ENCODE data around the gene OMP. TPM values are rescaled to one million over a fixed set of nuclear protein-coding genes. Genes with fewer than 3 reads are reported as not detected.

Gene OMP
- polyA plus RNA-seq, 1 donor from 2014 or later: not detected

- no peak for TF ChIP-seq EZH2 (IDR thresholded peaks at IDR 0.05; ENCODE audit: borderline replicate concordance, insufficient read depth, low read length, poor library complexity, severe bottlenecking)
Observed at GRCh38 chr11:77056814-77057402, 45.7 kb upstream of the OMP start (continued).

- no peaks in the 10 kb centered on the region for H3K9me3 ChIP-seq (ENCODE audit: low read length)
- H4K20me1 ChIP-seq (ENCODE audit: insufficient read depth): no peaks in the 10 kb centered on the region
- no peaks in the 10 kb centered on the region for H3K27me3 ChIP-seq (ENCODE audit: insufficient read depth, low read depth, low read length)
- H3K27ac ChIP-seq (ENCODE audit: low read length): no peak overlapping the region
- no peaks in the 10 kb centered on the region for H3K79me2 ChIP-seq (replicated peaks; ENCODE audit: insufficient read depth, low read length)
- H2AFZ ChIP-seq (ENCODE audit: low read depth, low read length): no peak overlapping the region
- TF ChIP-seq EZH2 (IDR thresholded peaks at IDR 0.05; ENCODE audit: borderline replicate concordance, insufficient read depth, low read length, poor library complexity, severe bottlenecking) (no peak), TAF1 (IDR thresholded peaks at IDR 0.05; ENCODE audit: low read depth) (no peak), SMC3 (conservative IDR thresholded peaks at IDR 0.05; ENCODE audit: poor library complexity) (no peak), EP300 (conservative IDR thresholded peaks at IDR 0.05; ENCODE audit: poor library complexity, severe bottlenecking) (no peak), RAD21 (conservative IDR thresholded peaks at IDR 0.05) (no peak), REST (IDR thresholded peaks at IDR 0.05; ENCODE audit: borderline replicate concordance) (no peak), POLR2AphosphoS5 (IDR thresholded peaks at IDR 0.05) (no peak)
- TF ChIP-seq, protein P1, sequence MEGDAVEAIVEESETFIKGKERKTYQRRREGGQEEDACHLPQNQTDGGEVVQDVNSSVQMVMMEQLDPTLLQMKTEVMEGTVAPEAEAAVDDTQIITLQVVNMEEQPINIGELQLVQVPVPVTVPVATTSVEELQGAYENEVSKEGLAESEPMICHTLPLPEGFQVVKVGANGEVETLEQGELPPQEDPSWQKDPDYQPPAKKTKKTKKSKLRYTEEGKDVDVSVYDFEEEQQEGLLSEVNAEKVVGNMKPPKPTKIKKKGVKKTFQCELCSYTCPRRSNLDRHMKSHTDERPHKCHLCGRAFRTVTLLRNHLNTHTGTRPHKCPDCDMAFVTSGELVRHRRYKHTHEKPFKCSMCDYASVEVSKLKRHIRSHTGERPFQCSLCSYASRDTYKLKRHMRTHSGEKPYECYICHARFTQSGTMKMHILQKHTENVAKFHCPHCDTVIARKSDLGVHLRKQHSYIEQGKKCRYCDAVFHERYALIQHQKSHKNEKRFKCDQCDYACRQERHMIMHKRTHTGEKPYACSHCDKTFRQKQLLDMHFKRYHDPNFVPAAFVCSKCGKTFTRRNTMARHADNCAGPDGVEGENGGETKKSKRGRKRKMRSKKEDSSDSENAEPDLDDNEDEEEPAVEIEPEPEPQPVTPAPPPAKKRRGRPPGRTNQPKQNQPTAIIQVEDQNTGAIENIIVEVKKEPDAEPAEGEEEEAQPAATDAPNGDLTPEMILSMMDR (IDR thresholded peaks at IDR 0.05; ENCODE audit: poor library complexity, severe bottlenecking): no peak
- no peaks in the 10 kb centered on the region for H3K9me2 ChIP-seq (ENCODE audit: insufficient read depth, low read length)
- H3K36me3 ChIP-seq (ENCODE audit: insufficient read depth, low read length): no peaks in the 10 kb centered on the region
- no peak overlapping the region for H3K9ac ChIP-seq (ENCODE audit: low read length)
- no peaks in the 10 kb centered on the region for H3F3A ChIP-seq (ENCODE audit: insufficient read depth, low read length, poor library complexity, severe bottlenecking)
- H3K4me2 ChIP-seq (ENCODE audit: low read length): no peak overlapping the region
- H3K4me3 ChIP-seq (ENCODE audit: low read length): no peak overlapping the region
Observed at GRCh38 chr11:77057938-77058474, 44.6 kb upstream of the OMP start.

GRCh38 chr11:77058900-77059299 is 43.7 kb upstream of the OMP start:
- Histone ChIP-seq H3K79me2 (replicated peaks; ENCODE audit: insufficient read depth, low read length) (no peaks in the 10 kb centered on the region), H4K20me1 (ENCODE audit: insufficient read depth) (no peaks in the 10 kb centered on the region), H2AFZ (ENCODE audit: low read depth, low read length) (no peak overlapping the region), H3K36me3 (ENCODE audit: insufficient read depth, low read length) (no peaks in the 10 kb centered on the region), H3K4me3 (ENCODE audit: low read length) (no peak overlapping the region), H3K4me2 (ENCODE audit: low read length) (no peak overlapping the region), H3K27ac (ENCODE audit: low read length) (no peak overlapping the region), H3K9me3 (ENCODE audit: low read length) (no peaks in the 10 kb centered on the region), H3K9me2 (ENCODE audit: insufficient read depth, low read length) (no peaks in the 10 kb centered on the region), H3K27me3 (ENCODE audit: insufficient read depth, low read depth, low read length) (no peaks in the 10 kb centered on the region), H3F3A (ENCODE audit: insufficient read depth, low read length, poor library complexity, severe bottlenecking) (no peaks in the 10 kb centered on the region), H3K9ac (ENCODE audit: low read length) (no peak overlapping the region)
- TF ChIP-seq RAD21 (conservative IDR thresholded peaks at IDR 0.05) (no peak), POLR2AphosphoS5 (IDR thresholded peaks at IDR 0.05) (no peak), EP300 (conservative IDR thresholded peaks at IDR 0.05; ENCODE audit: poor library complexity, severe bottlenecking) (no peak), REST (IDR thresholded peaks at IDR 0.05; ENCODE audit: borderline replicate concordance) (no peak), TAF1 (IDR thresholded peaks at IDR 0.05; ENCODE audit: low read depth) (no peak), SMC3 (conservative IDR thresholded peaks at IDR 0.05; ENCODE audit: poor library complexity) (no peak), EZH2 (IDR thresholded peaks at IDR 0.05; ENCODE audit: borderline replicate concordance, insufficient read depth, low read length, poor library complexity, severe bottlenecking) (no peak), MXI1 (conservative IDR thresholded peaks at IDR 0.05; ENCODE audit: poor library complexity, severe bottlenecking) (no peak)
- TF ChIP-seq, protein P1 (IDR thresholded peaks at IDR 0.05; ENCODE audit: poor library complexity, severe bottlenecking): no peak
